SU-DHL-6 (cell line): ENCODE measurements around the gene DCAF8L2.
"Not testable (repeated sequence)": the region's sequence is repeated elsewhere in the genome, so short reads cannot be mapped to it uniquely, and the experiment has no call there.

Source experiments
- H2AFZ ChIP-seq: fragments of 200-600 bp; sonication (generic); 2 replicates; pipeline ENCODE4 v1.6.1; 2014; ENCODE audit warnings: low read depth, mild to moderate bottlenecking, moderate library complexity, mixed read lengths, antibody characterized with exemption, low read length; ENCODE audit not compliant: severe bottlenecking
- H3F3A ChIP-seq: fragments of 200-600 bp; shearing (Covaris generic); 2 replicates; pipeline ENCODE4 v1.6.0; 2016; ENCODE audit warnings: antibody characterized with exemption, mild to moderate bottlenecking; ENCODE audit not compliant: insufficient read depth
- H3K27ac ChIP-seq: fragments of 200-600 bp; sonication (generic); 2 replicates; pipeline ENCODE4 v1.5.1; 2016; ENCODE audit warnings: low read depth, mild to moderate bottlenecking, low read length, moderate library complexity, mixed read lengths
- H3K27me3 ChIP-seq: fragments of 200-600 bp; sonication (generic), shearing (Covaris generic); 2 replicates; pipeline ENCODE4 v1.6.0; 2014; ENCODE audit warnings: mild to moderate bottlenecking, low read length
- H3K36me3 ChIP-seq: fragments of 200-600 bp; sonication (generic); 2 replicates; pipeline ENCODE4 v1.6.1; 2014; ENCODE audit warnings: mild to moderate bottlenecking, low read length, mixed read lengths
- H3K4me2 ChIP-seq: fragments of 300-600, 200-600 bp; shearing (Covaris generic), sonication (generic); 2 replicates; pipeline ENCODE4 v1.6.0; 2014; ENCODE audit warnings: low read length, low read depth, mild to moderate bottlenecking; ENCODE audit not compliant: poor library complexity, severe bottlenecking
- H3K4me3 ChIP-seq: fragments of 200-600 bp; sonication (generic); 2 replicates; pipeline ENCODE4 v1.5.1; 2014; ENCODE audit warnings: antibody characterized with exemption, low read length, mild to moderate bottlenecking, mixed read lengths; ENCODE audit not compliant: insufficient read depth, poor library complexity, severe bottlenecking
- H3K79me2 ChIP-seq: fragments of 200-600 bp; sonication (generic); 2 replicates; pipeline ENCODE4 v1.6.1; 2014; ENCODE audit warnings: mild to moderate bottlenecking, low read length, moderate library complexity; ENCODE audit not compliant: insufficient read depth
- H3K9ac ChIP-seq: fragments of 200-600 bp; sonication (generic); 2 replicates; pipeline ENCODE4 v1.7.0; 2014; ENCODE audit warnings: mild to moderate bottlenecking, low read length
- H3K9me2 ChIP-seq: fragments of 200-600 bp; sonication (generic); replicated peaks from 2 replicates; pipeline ENCODE4 v1.6.1; 2014; ENCODE audit warnings: low read length; ENCODE audit not compliant: insufficient read depth
- H3K9me3 ChIP-seq: fragments of 200-600 bp; sonication (generic); 2 replicates; pipeline ENCODE4 v1.6.1; 2014; ENCODE audit warnings: low read length, mixed read lengths; ENCODE audit not compliant: insufficient read depth
- H4K20me1 ChIP-seq: fragments of 200-600 bp; sonication (generic); 2 replicates; pipeline ENCODE4 v1.6.1; 2014; ENCODE audit warnings: low read depth, mild to moderate bottlenecking, antibody characterized with exemption, low read length, moderate library complexity, mixed read lengths
- CTCF ChIP-seq: fragments of 200-600 bp; sonication (generic); IDR thresholded peaks from one replicate; pipeline ENCODE4 v1.5.1; 2017; ENCODE audit warnings: antibody characterized with exemption, mild to moderate bottlenecking, low read length, moderate library complexity; ENCODE audit not compliant: insufficient read depth, poor library complexity, severe bottlenecking
- EZH2phosphoT487 ChIP-seq: fragments of 200-600 bp; sonication (generic), shearing (Covaris generic); conservative IDR thresholded peaks from 2 replicates; pipeline ENCODE4 v1.6.1; 2018; ENCODE audit warnings: mild to moderate bottlenecking, antibody characterized with exemption, low read length, moderate library complexity, mixed read lengths

Gene DCAF8L2

GRCh38 chrX:27746516-27746915 is 156.4 kb downstream of the DCAF8L2 start:
- no peak overlapping the region for H2AFZ ChIP-seq

GRCh38 chrX:27750298-27750697 is 160.2 kb downstream of the DCAF8L2 start:
- not testable (repeated sequence) for H3F3A ChIP-seq, H3K4me3 ChIP-seq, H3K36me3 ChIP-seq, H3K27ac ChIP-seq, H4K20me1 ChIP-seq, H3K9me3 ChIP-seq, H3K27me3 ChIP-seq, H3K9me2 ChIP-seq, H3K4me2 ChIP-seq, H3K79me2 ChIP-seq, H3K9ac ChIP-seq, H2AFZ ChIP-seq

More at GRCh38 chrX:27746516-27746915, 156.4 kb downstream of the DCAF8L2 start:
- Histone ChIP-seq H3K27me3 (no peaks in the 10 kb centered on the region), H3K4me3 (no peak overlapping the region), H3K9me3 (no peaks in the 10 kb centered on the region), H3K79me2 (no peaks in the 10 kb centered on the region), H3K36me3 (no peaks in the 10 kb centered on the region), H3K27ac (no peak overlapping the region), H3K9ac (no peak overlapping the region), H3K9me2 (no peaks in the 10 kb centered on the region), H3F3A (no peaks in the 10 kb centered on the region), H3K4me2 (no peak overlapping the region), H4K20me1 (no peaks in the 10 kb centered on the region)
- no peak for TF ChIP-seq EZH2phosphoT487

GRCh38 chrX:27751976-27752375 is 161.8 kb downstream of the DCAF8L2 start:
- Histone ChIP-seq H3K27ac (no peak overlapping the region), H3K4me2 (no peak overlapping the region), H3K9me2 (no peaks in the 10 kb centered on the region), H4K20me1 (no peaks in the 10 kb centered on the region), H3K9me3 (no peaks in the 10 kb centered on the region), H3K79me2 (no peaks in the 10 kb centered on the region), H3K9ac (no peak overlapping the region), H3K36me3 (no peaks in the 10 kb centered on the region), H3K27me3 (no peaks in the 10 kb centered on the region), H3F3A (no peaks in the 10 kb centered on the region), H2AFZ (no peak overlapping the region), H3K4me3 (no peak overlapping the region)
- TF ChIP-seq CTCF, result no peak
- no peak for TF ChIP-seq EZH2phosphoT487

GRCh38 chrX:27765718-27766117 is 175.6 kb downstream of the DCAF8L2 start:
- H3K4me2 ChIP-seq, result no peak overlapping the region
- no peaks in the 10 kb centered on the region for H3K9me3 ChIP-seq
- no peak overlapping the region for H2AFZ ChIP-seq
- no peak overlapping the region for H3K4me3 ChIP-seq
- no peaks in the 10 kb centered on the region for H3K79me2 ChIP-seq
- no peaks in the 10 kb centered on the region for H3K36me3 ChIP-seq
- TF ChIP-seq EZH2phosphoT487 (no peak), CTCF (no peak)
- no peaks in the 10 kb centered on the region for H3K27me3 ChIP-seq
- H3K27ac ChIP-seq, result no peak overlapping the region
- H4K20me1 ChIP-seq, result no peaks in the 10 kb centered on the region
- H3K9me2 ChIP-seq, result no peaks in the 10 kb centered on the region
- no peak overlapping the region for H3K9ac ChIP-seq
- H3F3A ChIP-seq, result no peaks in the 10 kb centered on the region
